ENCODE measurements around the gene RIMBP2. TPM values are rescaled to one million over a fixed set of nuclear protein-coding genes. Genes with fewer than 3 reads are reported as not detected.

RIMBP2 gene
- total and polyA plus RNA-seq, 4 donors = 0.05 to 2.9 (median 0.95) TPM

- Histone ChIP-seq H3K27me3 (ENCODE audit: control insufficient read depth in 3 of 3, insufficient read depth in 3 of 3, low read length in 2 of 3) (no peaks in the 10 kb centered on the region), H3K9me3 (ENCODE audit: control insufficient read depth in 4 of 4, insufficient read depth in 3 of 4, low read length in 3 of 4) (peaks cover 0 to 7% (median 0%) of the 10 kb centered on the region in 4 donors), H3K27ac (ENCODE audit: low read depth in 1 of 2, low read length in 1 of 2) (no peak overlapping the region), H3K9ac (ENCODE audit: insufficient read depth in 1 of 2, low read length in 2 of 2) (no peak overlapping the region), H3K36me3 (ENCODE audit: control insufficient read depth in 4 of 4, insufficient read depth in 4 of 4, low read length in 4 of 4) (no peaks in the 10 kb centered on the region), H3K4me1 (ENCODE audit: control insufficient read depth in 5 of 5, insufficient read depth in 5 of 5, low read length in 5 of 5) (no peaks in the 10 kb centered on the region), H3K4me3 (no peak overlapping the region)
- ATAC-seq (ENCODE audit: insufficient read depth, low FRiP score) (no peak), DNase-seq (no peak)
- TF ChIP-seq, protein P1, sequence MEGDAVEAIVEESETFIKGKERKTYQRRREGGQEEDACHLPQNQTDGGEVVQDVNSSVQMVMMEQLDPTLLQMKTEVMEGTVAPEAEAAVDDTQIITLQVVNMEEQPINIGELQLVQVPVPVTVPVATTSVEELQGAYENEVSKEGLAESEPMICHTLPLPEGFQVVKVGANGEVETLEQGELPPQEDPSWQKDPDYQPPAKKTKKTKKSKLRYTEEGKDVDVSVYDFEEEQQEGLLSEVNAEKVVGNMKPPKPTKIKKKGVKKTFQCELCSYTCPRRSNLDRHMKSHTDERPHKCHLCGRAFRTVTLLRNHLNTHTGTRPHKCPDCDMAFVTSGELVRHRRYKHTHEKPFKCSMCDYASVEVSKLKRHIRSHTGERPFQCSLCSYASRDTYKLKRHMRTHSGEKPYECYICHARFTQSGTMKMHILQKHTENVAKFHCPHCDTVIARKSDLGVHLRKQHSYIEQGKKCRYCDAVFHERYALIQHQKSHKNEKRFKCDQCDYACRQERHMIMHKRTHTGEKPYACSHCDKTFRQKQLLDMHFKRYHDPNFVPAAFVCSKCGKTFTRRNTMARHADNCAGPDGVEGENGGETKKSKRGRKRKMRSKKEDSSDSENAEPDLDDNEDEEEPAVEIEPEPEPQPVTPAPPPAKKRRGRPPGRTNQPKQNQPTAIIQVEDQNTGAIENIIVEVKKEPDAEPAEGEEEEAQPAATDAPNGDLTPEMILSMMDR (IDR thresholded peaks at IDR 0.05; ENCODE audit: control extremely low read depth, extremely low read depth) = no peak
- WGBS, 2 donors = 92 to 95% methylated on average over 45 of the region's 45 CpGs
Measured at GRCh38 chr12:130441771-130442760, 274.0 kb downstream of the RIMBP2 start.

DNA sequence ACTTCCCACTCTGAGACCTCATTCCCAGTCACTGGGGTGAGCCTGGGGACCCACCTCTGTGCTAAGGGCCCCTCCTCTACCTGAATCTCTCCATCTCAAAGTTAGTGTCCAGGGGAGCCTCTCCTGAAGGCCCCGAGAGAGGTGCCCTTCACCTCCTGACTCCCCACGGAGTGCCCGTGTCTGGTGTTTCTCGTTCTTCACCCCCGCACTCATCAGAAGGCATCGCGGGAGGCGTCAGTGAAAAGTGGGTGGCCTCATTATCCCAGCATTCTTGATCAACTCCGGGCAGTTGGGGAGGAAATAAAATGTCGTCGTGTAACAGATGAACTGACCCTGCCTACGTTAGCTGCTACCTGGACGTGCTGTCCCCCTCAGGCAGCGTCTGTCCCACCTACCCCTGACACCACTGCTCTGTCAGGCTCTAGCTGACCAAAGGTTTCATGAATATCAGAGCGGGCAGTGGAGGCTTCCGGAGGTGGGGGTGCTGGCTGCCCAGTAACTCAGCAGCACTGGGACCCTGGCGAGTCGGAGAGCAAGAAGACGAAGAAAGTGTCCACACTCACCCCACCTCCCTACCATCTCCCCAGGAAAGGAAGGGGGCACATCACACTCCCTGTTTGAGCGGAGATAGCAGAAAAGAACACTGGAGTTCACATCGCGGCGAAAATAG lies 275.6 kb downstream of the RIMBP2 start:
- Histone ChIP-seq H3K27ac (ENCODE audit: low read depth in 1 of 2, low read length in 1 of 2) (no peak overlapping the region), H3K9me3 (ENCODE audit: control insufficient read depth in 4 of 4, insufficient read depth in 3 of 4, low read length in 3 of 4) (peaks cover 0 to 11% (median 0%) of the 10 kb centered on the region in 4 donors), H3K36me3 (ENCODE audit: control insufficient read depth in 4 of 4, insufficient read depth in 4 of 4, low read length in 4 of 4) (no peaks in the 10 kb centered on the region), H3K27me3 (ENCODE audit: control insufficient read depth in 3 of 3, insufficient read depth in 3 of 3, low read length in 2 of 3) (no peaks in the 10 kb centered on the region), H3K9ac (ENCODE audit: insufficient read depth in 1 of 2, low read length in 2 of 2) (no peak overlapping the region), H3K4me3 (no peak overlapping the region), H3K4me1 (ENCODE audit: control insufficient read depth in 5 of 5, insufficient read depth in 5 of 5, low read length in 5 of 5) (no peaks in the 10 kb centered on the region)
- TF ChIP-seq, protein P1 (IDR thresholded peaks at IDR 0.05; ENCODE audit: control extremely low read depth, extremely low read depth) = no peak
- 92 to 93% methylated on average over 23 of the region's 23 CpGs for WGBS, 2 donors
- no peak for DNase-seq
- ATAC-seq (ENCODE audit: insufficient read depth, low FRiP score) = no peak

DNA sequence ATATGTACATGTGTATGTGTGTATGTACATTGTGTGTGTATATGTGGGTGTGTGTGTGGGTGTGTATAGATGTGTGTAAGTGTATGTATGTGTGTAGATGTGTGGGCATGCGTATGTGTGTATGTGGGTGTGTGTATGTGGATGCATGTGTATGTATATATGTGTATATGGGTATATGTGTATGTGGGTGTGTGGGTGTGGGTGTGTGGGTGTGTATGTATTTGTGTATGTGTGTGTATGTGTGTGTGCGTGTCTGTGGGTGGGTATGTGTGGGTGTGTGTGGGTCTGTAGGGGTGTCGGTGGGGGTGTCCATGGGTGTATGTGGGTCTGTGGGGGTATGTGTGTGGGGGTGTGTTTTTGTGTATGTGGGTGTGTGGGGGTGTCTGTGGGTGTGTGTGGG lies 276.8 kb downstream of the RIMBP2 start:
- H3K27me3 ChIP-seq (ENCODE audit: control insufficient read depth in 3 of 3, insufficient read depth in 3 of 3, low read length in 2 of 3) = no peaks in the 10 kb centered on the region
- ATAC-seq (ENCODE audit: insufficient read depth, low FRiP score) (no peak), DNase-seq (no peak)
- H3K4me3 ChIP-seq = no peak overlapping the region
- TF ChIP-seq, protein P1 (IDR thresholded peaks at IDR 0.05; ENCODE audit: control extremely low read depth, extremely low read depth) = no peak
- H3K36me3 ChIP-seq (ENCODE audit: control insufficient read depth in 4 of 4, insufficient read depth in 4 of 4, low read length in 4 of 4) = no peaks in the 10 kb centered on the region
- no peak overlapping the region for H3K27ac ChIP-seq (ENCODE audit: low read depth in 1 of 2, low read length in 1 of 2)
- WGBS, 2 donors = 93 to 98% methylated on average over 3 of the region's 3 CpGs
- peaks cover 0 to 12% (median 0%) of the 10 kb centered on the region in 4 donors for H3K9me3 ChIP-seq (ENCODE audit: control insufficient read depth in 4 of 4, insufficient read depth in 3 of 4, low read length in 3 of 4)
- no peak overlapping the region for H3K9ac ChIP-seq (ENCODE audit: insufficient read depth in 1 of 2, low read length in 2 of 2)
- H3K4me1 ChIP-seq (ENCODE audit: control insufficient read depth in 5 of 5, insufficient read depth in 5 of 5, low read length in 5 of 5) = no peaks in the 10 kb centered on the region

Data from lung (tissue), 12 donors.